Prostate gland (tissue), 2 donors: ENCODE measurements around the gene A1CF.

Source experiments
- POLR2A ChIP-seq: fragments of 450-650 bp; IDR thresholded peaks from one replicate; pipeline ENCODE4 v1.6.1; 2016; ENCODE audit warnings: antibody characterized with exemption, mild to moderate bottlenecking
- POLR2AphosphoS5 ChIP-seq: sonication (generic); formaldehyde crosslinking; IDR thresholded peaks from one replicate; pipeline ENCODE4 v1.6.1; 2017; ENCODE audit warnings: antibody characterized with exemption
- TF ChIP-seq, protein P1 (sequence below), 4 experiments: fragments of 200-600 bp in 2 of 4; fragments of 450-650 bp in 2 of 4; sonication (generic) in 2 of 4; IDR thresholded peaks; 1 replicate in 3 of 4; 2 replicates in 1 of 4; pipeline ENCODE4 v1.5.1; 2016 to 2019; ENCODE audit warnings: antibody characterized with exemption in 4 of 4, mild to moderate bottlenecking in 2 of 4, moderate library complexity in 2 of 4

DNA sequence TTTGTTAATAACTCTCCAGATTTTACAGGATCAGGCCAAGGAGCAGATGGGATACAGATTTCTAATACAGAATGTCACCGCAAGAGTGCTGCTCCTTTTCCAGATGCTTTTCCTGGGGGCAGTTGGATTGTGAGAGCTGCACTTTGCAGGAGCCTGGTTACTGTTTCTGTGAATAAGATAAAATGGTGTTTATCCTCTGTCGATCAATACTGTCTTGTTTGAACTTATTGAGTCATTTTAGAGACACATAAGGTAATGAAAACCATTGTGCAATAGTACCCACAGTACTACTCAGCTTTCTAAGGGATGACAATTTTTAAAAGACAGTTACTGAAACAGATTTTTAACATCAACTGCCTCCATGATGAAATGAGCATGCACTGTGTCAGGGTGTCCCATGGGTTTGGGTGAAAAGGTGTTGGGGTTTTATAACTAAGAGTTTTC, 2.9 kb downstream of the A1CF start:
- TF ChIP-seq, protein P1, sequence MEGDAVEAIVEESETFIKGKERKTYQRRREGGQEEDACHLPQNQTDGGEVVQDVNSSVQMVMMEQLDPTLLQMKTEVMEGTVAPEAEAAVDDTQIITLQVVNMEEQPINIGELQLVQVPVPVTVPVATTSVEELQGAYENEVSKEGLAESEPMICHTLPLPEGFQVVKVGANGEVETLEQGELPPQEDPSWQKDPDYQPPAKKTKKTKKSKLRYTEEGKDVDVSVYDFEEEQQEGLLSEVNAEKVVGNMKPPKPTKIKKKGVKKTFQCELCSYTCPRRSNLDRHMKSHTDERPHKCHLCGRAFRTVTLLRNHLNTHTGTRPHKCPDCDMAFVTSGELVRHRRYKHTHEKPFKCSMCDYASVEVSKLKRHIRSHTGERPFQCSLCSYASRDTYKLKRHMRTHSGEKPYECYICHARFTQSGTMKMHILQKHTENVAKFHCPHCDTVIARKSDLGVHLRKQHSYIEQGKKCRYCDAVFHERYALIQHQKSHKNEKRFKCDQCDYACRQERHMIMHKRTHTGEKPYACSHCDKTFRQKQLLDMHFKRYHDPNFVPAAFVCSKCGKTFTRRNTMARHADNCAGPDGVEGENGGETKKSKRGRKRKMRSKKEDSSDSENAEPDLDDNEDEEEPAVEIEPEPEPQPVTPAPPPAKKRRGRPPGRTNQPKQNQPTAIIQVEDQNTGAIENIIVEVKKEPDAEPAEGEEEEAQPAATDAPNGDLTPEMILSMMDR (IDR thresholded peaks at IDR 0.05), result no peak
- TF ChIP-seq POLR2A (no peak), POLR2AphosphoS5 (no peak)
